GM18508 (cell line): ENCODE measurements around the gene PGA3.
"Not testable (repeated sequence)": the region's sequence is repeated elsewhere in the genome, so short reads cannot be mapped to it uniquely, and the experiment has no call there.

Experiments used
- ATAC-seq: cut with Tn5 transposase; IDR thresholded peaks from one replicate; pipeline ENCODE4 v1.9.1; 2021; ENCODE audit warnings: moderate number of reproducible peaks; ENCODE audit not compliant: insufficient read depth, unreplicated experiment

The PGA3 gene

DNA sequence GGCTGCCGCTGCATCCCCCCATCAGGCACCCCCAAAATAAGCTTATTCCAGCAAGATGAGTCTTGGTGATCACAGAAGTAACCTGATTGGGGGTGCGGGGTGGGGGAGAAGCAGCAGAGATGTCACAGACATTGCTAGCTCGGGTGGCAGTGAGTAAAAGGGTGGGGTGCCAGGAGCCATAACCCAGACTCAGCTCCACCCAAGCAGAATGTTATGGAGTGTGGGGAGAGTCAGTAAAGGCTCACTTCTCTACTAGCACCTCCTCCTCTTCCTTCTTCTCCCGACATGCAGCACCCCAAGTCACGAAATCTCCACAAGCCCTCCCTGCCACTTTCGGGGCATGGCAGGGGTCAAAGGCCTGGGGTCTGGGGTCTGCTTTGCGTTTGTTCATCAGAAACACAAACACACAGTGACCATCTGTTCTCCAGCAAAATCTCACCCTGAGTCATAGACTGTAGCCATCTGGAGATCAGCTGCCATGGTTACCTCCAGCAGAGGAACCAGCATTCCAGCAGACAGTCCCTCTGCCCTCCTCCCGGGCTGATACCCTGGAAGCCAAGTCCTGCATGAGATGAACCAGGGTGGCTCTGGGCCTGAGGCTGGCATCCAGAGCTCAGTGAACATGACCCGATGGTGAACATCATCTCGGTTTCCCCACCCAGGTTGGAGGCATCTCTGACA lies 42.1 kb downstream of the PGA3 start:
- not testable (repeated sequence) for ATAC-seq

DNA sequence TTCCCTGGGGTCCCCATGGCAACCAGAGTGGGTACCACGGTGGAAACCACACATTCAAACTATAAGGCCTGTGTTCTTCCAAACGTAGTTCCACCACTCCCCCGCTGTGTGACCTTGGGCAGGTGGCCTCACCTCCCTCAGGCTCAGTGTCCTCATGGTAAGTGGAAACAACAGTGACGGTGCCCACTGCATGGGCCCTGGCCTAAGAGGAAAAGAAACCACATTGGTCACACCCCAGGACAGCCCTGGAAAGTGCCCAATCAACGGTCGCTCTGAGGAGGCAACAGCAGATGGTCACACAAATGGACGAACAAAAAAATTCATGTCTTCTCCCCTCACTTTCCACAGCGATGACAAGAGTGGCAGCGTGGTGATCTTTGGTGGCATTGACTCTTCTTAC lies 44.8 kb downstream of the PGA3 start:
- ATAC-seq = not testable (repeated sequence)

DNA sequence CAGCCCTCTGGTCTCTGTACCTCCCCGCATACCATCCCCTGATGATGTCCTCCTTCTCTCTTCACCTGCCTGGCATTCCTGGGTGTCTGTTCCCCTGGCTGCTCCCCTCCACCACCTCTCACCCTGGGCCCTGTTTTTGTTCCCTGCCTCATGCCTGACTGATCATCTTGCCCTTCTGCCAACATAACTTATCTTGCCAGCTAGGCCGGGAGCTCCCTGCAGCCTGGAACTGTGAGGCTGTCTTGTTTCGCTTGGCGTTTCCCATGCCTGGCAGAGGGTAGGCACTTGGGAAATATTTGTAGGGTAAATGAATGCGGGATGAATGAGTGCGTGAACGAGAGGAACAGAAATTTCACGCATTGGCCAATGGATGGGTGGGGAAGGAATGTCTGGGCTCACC lies 45.9 kb downstream of the PGA3 start:
- not testable (repeated sequence) for ATAC-seq

DNA sequence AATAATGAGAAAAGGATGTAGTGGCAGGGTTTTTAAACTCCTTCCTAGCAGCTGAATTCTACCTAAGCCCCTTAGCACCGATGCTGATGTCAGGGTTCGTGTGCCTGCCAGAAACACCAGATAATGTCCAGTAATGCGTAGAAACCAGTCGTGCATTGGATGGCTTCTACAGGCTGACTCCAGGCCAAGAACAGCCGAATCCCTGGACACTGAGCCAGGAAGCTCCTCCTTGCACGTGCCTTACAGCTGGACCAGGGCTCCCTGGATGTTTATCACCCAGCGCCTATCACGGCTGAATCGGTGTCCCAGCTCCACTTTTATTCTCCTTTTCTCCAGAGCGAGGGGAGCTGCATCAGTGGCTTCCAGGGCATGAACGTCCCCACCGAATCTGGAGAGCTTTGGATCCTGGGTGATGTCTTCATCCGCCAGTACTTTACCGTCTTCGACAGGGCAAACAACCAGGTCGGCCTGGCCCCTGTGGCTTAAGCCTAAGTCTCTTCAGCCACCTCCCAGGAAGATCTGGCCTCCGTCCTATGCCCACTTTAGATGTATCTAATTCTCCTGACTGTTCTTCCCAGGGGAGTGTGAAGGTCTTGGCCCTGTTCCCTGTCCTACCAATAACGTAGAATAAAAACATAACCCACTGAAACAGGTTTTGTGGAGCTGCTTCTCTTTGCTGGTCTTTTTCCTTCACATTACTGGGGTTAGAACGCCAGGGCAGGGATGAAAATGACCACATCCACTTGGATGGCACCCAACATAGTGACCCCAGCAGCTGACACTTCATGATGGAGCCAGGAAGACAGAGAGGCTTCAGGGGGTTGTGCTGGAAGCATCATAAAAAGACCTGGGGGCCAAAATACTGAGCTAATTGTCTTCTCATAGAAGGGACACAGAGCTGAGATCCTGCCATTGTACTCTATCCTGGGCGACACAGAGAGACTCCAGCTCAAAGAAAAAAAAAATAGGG lies 47.8 kb downstream of the PGA3 start:
- not testable (repeated sequence) for ATAC-seq

- not testable (repeated sequence) for ATAC-seq
Measured at GRCh38 chr11:61252332-61252731, 49.0 kb downstream of the PGA3 start.

- ATAC-seq = no peak
Measured at GRCh38 chr11:61254403-61255025, 51.2 kb downstream of the PGA3 start.

DNA sequence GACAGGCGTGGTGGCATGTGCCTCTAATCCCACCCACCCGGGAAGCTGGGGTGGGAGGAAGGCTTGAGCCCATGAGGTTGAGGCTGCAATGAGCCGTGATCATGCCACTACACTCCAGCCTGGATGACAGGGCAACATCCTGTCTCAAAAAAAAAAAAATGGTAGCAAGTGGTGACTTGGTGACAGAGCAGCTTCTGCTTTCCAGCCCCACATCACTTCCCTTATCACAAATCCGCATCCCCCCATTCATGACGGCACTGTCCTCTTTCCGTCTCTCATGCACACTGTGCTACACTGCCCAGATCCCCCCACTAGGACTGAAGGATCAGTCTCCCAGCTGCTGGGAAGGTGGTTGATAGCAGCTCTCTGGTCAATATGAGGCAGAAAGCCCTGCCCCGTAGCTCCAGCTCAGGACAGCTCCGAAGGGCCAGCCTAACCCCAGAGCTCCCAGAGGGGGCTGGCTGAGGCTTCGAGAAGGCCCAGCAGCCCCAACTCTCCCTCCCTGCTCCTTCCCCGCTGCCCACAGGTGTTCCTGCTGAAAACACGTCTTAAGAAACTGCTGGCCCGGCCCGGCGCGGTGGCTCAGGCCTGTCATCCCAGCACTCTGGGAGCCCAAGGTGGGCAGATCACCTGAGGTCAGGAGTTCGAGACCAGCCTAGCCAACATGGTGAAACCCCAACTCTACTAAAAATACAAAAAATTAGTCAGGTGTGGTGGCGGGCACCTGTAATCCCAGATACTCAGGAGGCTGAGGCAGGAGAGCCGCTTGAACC lies 53.6 kb downstream of the PGA3 start:
- no peak for ATAC-seq

DNA sequence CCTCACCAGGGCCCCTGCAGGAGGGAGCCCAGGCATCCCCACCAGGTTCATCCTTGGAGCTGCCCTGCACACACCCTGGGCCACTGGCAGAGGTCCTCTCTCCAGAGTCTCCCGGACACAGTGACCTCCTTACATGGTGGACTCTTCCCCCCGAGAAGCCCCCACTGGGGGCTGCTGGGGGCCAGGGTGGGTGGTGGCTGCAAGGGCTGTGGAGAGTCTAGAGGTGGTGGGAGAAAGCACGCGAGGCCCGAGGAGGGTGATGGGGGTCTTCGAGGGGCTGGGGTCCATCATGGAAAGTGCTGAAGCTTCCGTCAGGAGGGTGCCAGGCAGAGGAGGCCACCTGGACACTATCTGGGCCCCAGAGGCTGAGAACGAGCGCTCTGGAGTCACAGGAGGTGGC lies 55.2 kb downstream of the PGA3 start:
- ATAC-seq = no peak

GRCh38 chr11:61259363-61259762 lies 56.0 kb downstream of the PGA3 start:
- ATAC-seq = no peak
